GM12865 (cell line): ENCODE measurements around the gene NCOR2.

Experiments used
- DNase-seq: peaks from one replicate; pipeline ENCODE4 v3.0.0; 2010; ENCODE audit warnings: low read depth
- H3K4me3 ChIP-seq: 2 replicates; pipeline ENCODE4 v1.5.1; 2011; ENCODE audit warnings: mild to moderate bottlenecking, low read depth, low read length, control low read depth
- TF ChIP-seq, protein P1 (sequence below): IDR thresholded peaks from 2 replicates; pipeline ENCODE4 v1.5.1; 2011; ENCODE audit warnings: low read length, control low read depth, low read depth, inconsistent platforms; ENCODE audit not compliant: insufficient read depth; ENCODE audit errors: missing control alignments

The NCOR2 gene

GRCh38 chr12:124519746-124520145 lies 47.7 kb downstream of the NCOR2 start:
- DNase-seq = no peak
- no peak overlapping the region for H3K4me3 ChIP-seq
- TF ChIP-seq, protein P1, sequence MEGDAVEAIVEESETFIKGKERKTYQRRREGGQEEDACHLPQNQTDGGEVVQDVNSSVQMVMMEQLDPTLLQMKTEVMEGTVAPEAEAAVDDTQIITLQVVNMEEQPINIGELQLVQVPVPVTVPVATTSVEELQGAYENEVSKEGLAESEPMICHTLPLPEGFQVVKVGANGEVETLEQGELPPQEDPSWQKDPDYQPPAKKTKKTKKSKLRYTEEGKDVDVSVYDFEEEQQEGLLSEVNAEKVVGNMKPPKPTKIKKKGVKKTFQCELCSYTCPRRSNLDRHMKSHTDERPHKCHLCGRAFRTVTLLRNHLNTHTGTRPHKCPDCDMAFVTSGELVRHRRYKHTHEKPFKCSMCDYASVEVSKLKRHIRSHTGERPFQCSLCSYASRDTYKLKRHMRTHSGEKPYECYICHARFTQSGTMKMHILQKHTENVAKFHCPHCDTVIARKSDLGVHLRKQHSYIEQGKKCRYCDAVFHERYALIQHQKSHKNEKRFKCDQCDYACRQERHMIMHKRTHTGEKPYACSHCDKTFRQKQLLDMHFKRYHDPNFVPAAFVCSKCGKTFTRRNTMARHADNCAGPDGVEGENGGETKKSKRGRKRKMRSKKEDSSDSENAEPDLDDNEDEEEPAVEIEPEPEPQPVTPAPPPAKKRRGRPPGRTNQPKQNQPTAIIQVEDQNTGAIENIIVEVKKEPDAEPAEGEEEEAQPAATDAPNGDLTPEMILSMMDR = no peak

DNA sequence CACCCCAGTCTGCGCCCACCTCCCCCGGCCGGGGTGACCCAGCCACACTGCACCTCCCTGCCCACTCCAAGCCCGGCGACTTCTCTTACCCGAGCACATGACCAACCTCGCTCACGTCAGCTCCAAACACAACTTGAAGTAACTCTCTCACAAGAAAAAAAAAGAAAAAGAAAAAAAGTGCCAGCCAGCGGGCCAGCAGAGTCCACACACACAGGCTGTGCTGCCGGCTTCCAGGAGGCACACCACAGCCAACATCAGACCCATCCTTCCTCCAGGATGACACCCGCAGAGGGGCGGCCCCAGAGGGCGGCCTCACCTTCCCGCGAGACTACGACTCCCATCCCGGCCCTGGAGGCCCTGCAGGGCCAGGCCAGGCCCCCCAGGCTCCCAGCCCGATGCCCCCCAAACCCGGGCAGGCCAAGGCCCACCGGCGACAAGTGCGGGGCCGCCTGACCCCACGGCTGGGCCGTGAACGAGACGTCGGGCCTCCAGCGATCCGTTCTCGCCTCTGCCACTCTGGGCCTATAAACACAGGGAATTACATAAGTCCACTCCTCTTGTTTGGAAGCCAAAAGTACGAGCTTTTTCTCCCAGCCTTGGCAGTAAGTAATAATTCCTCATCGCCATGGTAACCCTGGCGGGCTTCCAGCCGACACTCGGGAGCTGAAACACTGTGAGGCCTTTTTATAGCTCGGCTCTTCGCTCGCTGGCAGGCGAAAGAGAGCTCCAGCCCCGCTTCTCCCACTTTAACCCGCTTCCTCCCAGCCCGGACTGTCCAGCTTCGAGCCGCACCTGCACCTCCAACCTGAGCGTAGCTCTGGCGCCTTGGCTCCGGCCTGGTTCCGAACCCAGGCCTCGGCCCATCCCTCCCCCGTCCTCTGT lies 49.1 kb downstream of the NCOR2 start:
- H3K4me3 ChIP-seq = no peak overlapping the region
- DNase-seq = no peak
- TF ChIP-seq, protein P1 = no peak
